Epithelial cell of proximal tubule (primary cell): ENCODE measurements around the gene WIF1. TPM values are rescaled to one million over a fixed set of nuclear protein-coding genes. Genes with fewer than 3 reads are reported as not detected.

ENCODE experiments used
- DNase-seq: peaks from one replicate; pipeline ENCODE4 v3.0.0-alpha.2; 2011; ENCODE audit warnings: low read depth
- H3K4me3 ChIP-seq: 2 replicates; pipeline ENCODE4 v1.5.1; 2011; ENCODE audit warnings: low read depth, mild to moderate bottlenecking, low read length
- CTCF ChIP-seq: conservative IDR thresholded peaks from 2 replicates; pipeline ENCODE4 v1.5.1; 2012; ENCODE audit warnings: low read depth, mild to moderate bottlenecking, low read length
- total RNA-seq: library from RNA; depleted of rRNA; stranded (reverse); fragments of >200 nt; gene quantifications from 2 replicates; pipeline ENCODE4 v1.2.3, GENCODE V29; 2015

The WIF1 gene
- total RNA-seq, 1 donor from 2014 or later: not detected

- DNase-seq: no peak
- no peak for TF ChIP-seq CTCF
- no peak overlapping the region for H3K4me3 ChIP-seq
Observed at GRCh38 chr12:65147312-65147905, 26.3 kb upstream of the WIF1 start.

- DNase-seq: no peak
- H3K4me3 ChIP-seq: no peak overlapping the region
- no peak for TF ChIP-seq CTCF
Observed at GRCh38 chr12:65140738-65141137, 19.6 kb upstream of the WIF1 start.

DNA sequence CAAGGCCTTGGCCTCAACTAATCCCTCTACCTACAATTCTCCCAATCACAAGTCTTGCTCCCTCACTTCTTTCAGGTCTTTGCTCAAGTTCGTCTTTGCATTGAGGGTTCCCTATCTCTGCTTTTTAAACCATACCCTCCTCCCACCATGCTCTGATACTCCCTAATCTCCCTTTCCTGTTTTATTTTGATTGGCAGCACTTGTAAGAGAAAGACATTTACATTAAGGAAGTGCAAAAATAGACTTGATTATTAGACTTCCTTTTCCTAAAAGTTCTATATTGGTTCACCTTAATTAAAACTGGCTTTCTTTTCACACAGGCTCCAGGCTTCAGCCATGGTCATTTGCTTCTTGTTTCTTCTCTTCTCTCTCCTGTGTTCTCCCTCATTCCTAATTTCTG lies 18.3 kb upstream of the WIF1 start:
- no peak for DNase-seq
- H3K4me3 ChIP-seq: no peak overlapping the region
- no peak for TF ChIP-seq CTCF

DNA sequence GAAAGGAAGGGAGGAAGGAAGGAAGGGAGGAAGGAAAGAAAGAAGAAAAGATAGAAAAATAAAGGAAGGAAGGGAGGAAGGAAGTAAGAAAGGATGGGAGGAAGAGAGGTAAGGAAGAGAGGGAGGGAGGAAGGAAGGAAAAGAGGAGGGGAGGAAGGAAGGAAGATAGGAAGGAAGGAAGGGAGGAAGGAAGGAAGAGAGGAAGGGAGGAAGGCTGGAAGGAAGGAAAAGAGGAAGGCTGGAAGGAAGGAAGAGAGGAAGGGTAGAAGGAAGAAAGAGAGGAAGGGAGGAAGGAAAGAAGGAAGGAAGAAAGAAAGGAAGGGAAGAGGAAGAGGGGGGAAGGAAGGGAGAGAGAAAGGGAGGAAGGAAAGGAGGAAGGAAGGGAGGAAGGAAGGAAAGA lies 12.8 kb upstream of the WIF1 start:
- TF ChIP-seq CTCF: no peak
- no peak overlapping the region for H3K4me3 ChIP-seq
- no peak for DNase-seq

DNA sequence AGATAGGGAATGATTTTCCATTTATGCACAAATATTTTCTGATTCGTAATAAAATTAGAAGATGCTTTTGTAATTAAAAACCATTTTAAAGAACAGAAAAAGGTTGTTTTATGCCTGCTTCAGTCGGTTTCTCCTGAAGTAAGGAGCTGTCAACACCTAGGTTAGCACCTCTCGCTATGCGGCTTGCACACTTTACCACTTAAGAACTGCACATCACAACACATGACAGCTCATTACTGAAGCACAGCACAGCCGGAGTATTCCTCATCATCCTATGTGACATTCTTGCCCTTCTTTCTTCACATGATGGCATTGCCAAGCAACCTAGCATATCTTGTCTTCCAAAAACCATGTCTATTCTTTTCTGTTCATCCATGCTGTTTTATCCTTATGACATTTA lies 5.4 kb upstream of the WIF1 start:
- no peak for DNase-seq
- H3K4me3 ChIP-seq: no peak overlapping the region
- TF ChIP-seq CTCF: no peak

DNA sequence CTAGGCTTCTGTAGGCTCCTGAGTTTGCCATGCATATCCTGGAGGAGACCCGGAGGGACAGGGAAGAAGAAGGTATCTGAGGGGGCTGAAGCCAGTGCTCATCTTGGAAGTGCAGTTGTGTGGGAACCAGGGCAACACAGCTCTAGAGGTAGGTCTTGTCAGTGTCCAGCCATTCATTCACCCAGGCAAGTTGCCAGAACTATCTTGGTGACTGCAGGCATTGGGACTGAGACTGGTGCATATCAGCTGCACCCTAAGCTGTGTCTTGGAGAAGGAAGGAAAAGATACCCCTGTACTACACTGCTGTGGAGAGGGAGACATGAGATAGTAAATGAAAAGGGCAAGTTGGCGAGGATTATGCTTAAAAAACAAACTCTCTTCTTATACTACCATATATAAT lies 4.9 kb upstream of the WIF1 start:
- no peak for DNase-seq
- H3K4me3 ChIP-seq: no peak overlapping the region
- TF ChIP-seq CTCF: no peak

- DNase-seq: no peak
- no peak overlapping the region for H3K4me3 ChIP-seq
- TF ChIP-seq CTCF: no peak
Observed at GRCh38 chr12:65125247-65125646, 4.1 kb upstream of the WIF1 start.
